GM19025 (cell line): ENCODE results near the gene RRN3.
A peak's percentile ranks its signal among the peaks of the same experiment; 100 is the strongest.
"Not testable (repeated sequence)": the region's sequence is repeated elsewhere in the genome, so short reads cannot be mapped to it uniquely, and the experiment has no call there.

ENCODE experiments used
- ATAC-seq: cut with Tn5 transposase; IDR thresholded peaks from one replicate; pipeline ENCODE4 v1.9.1; 2021; ENCODE audit warnings: mild to moderate bottlenecking, low read depth, moderate library complexity; ENCODE audit not compliant: unreplicated experiment

The RRN3 gene

DNA sequence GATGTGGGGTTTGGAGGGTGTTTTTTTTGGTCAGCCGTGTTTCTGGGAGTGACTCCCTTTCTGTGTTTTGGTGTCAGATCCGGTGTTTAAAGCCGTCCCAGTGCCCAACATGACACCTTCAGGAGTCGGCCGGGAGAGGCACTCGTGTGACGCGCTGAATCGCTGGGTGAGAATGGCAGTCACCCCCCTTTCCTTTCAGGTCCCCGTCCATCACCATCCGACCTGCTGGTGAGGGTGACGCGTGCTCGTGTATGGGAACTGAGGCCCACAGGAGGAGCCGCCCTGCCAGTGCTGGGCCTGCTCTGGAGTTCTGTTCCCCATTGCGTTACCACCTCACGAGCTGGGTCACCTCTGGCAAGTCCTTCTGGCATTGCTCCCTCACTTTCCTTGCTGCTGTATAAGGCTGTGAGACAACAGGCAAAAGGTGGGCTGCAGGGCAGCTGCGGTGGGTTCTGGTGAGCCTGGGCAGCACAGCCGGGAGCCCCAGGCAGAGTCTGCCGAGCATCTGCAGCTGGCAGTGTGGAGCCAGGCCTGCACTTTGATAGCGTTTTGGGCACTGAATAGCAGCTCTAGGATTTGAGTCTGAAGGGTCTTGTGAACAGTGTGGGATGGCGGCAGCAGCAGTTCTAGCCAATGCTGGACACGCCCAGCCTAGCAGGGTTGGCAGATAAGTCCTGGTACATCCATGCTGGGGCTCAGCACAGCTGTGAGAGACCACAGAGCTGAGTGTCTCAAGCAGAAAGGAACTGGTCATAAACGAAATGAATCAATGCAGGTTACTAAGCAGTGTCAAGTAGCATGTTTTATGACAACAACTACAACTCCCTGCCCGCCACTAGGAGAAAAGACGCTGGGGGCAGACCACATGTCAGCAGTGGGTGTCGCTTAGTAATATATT, 65.0 kb downstream of the RRN3 start:
- not testable (repeated sequence) for ATAC-seq

DNA sequence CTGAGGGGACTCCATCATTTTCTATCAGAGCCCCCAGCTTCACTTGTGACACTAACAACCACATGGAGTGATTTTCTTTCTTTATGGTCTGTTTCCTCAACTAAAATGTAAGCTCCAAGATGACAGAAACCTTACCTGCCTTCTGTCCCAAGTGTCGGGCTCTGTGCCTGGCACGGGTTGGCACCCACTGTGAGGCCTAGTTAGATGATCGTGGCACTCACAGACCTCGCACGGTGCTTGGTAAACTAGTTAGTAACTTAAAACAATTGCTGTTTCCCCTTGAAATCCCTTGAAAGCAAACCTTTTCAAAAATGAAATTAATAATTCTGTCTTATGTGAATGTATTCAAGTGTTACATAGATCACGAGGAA, 65.7 kb downstream of the RRN3 start:
- ATAC-seq: not testable (repeated sequence)

DNA sequence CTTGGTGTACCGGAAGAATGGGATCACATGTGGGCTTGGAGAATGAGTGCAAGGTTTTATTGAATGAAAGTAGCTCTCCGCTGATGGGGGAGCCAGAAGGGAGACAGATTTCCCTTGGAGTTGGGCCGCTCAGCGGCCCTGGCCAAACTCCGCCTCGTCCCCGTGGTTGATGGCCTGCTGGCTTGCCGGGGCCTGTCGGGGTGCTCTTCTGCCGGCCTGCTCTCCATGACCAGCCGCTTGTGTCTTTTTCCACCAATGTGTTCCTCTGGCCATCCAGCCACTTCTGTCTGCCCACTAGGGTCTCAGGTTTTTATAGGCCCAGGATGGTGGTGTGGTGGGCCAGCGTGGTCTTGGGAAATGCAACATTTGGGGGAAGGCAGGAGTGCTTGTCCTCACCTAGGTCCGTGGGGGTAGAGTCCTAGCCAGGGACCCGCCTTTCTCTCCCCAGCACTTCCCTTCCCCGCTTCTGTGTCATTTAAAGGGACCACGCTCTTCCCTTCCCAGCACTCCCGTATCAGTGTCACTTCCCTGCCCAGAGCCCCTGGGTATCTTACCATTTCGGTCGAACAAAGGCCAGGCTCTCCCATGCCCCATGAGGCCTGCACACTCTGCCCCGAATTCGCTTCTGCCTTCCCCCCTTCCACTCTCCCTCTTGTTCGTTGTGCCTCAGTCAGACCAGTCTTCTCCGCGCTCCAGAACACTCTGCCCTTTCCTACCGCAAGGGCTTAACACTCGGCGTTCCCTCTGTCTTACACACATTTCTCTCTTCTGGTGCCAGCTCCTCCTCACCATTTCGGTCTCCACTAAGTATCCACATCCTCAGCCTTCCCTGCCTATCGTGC, 66.3 kb downstream of the RRN3 start:
- ATAC-seq: not testable (repeated sequence)

- ATAC-seq: not testable (repeated sequence)
Measured at GRCh38 chr16:15027051-15027450, 67.0 kb downstream of the RRN3 start.

- not testable (repeated sequence) for ATAC-seq
Measured at GRCh38 chr16:15025234-15025951, 68.7 kb downstream of the RRN3 start.

- ATAC-seq: not testable (repeated sequence)
Measured at GRCh38 chr16:15024858-15025199, 69.2 kb downstream of the RRN3 start.

DNA sequence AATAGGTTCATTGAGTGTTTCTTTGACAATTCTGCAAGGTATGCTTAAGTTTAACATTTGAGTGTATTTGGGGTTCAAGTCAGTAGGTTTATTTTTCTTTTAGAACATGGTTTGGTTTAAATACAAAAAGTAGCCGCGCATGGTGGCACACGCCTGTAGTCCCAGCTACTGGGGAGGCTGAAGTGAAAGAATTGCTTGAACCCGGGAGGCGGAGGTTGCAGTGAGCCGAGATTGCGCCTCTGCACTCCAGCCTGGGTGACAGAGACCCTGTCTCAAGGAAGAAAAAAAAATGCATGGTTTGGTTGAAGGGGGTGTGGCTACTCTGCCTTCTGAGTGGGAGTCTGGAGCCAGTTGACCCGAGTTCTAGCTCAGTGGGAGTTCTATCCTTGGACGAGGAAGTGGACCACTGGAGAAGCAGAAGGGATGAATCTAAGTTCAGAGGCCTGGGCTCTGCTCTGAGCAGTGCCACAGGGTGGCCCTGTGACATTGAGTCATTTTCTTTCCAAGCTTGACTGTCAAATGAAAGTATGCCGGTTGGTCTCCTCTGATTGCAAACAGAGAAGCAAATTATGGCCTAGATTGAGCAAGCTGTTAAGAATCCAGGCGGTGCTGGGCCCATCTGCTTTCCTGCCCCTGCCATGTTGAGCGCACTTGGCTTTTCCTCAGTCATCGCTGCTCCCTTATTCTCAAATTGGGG, 70.5 kb downstream of the RRN3 start:
- not testable (repeated sequence) for ATAC-seq

- ATAC-seq: peak; percentile 74
Measured at GRCh38 chr16:15022194-15022593, 71.9 kb downstream of the RRN3 start.

- ATAC-seq: not testable (repeated sequence)
Measured at GRCh38 chr16:15021429-15021828, 72.6 kb downstream of the RRN3 start.

- ATAC-seq: not testable (repeated sequence)
Measured at GRCh38 chr16:15016951-15017580, 77.0 kb downstream of the RRN3 start.

- not testable (repeated sequence) for ATAC-seq
Measured at GRCh38 chr16:15016354-15016753, 77.7 kb downstream of the RRN3 start.

- not testable (repeated sequence) for ATAC-seq
Measured at GRCh38 chr16:15015671-15016070, 78.4 kb downstream of the RRN3 start.

DNA sequence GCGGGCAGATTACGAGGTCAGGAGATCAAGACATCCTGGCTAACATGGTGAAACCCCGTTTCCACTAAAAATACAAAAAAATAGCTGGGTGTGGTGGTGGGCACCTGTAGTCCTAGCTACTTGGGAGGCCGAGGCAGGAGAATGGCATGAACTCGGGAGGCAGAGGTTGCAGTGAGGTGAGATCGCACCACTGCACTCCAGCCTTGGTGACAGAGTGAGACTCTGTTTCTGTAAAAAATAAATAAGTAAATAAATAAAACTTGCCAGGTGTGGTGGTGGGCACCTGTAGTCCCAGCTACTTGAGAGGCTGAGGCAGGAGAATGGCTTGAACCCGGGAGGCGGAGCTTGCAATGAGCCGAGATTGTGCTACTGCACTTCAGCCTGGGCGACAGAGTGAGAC, 81.1 kb downstream of the RRN3 start:
- ATAC-seq: not testable (repeated sequence)
